ENCODE measurements around the gene CA12. TPM values are rescaled to one million over a fixed set of nuclear protein-coding genes. Genes with fewer than 3 reads are reported as not detected.

The CA12 gene
- polyA plus RNA-seq, 3 donors = not detected

DNA sequence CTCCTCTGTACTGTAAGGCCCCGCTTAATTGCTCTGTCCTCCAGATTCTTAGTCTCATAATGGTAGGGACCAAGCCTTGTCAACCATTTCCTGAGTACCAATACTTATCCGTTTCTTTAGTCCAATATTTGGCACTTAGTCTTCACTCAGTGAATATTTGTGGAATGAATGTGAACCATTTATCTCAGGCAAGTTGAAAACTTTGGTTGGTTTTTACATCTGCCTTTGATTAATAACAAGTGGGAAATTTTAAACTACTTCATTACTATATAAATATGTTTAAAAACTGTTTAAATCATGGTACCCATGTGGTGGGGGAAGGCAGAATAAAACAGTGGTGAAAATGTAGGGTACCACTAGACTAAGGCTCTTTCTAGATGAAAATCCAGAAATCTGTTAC, 15.2 kb downstream of the CA12 start:
- no peaks in the 10 kb centered on the region for H4K20me1 ChIP-seq (ENCODE audit: insufficient read depth, low read length)
- H3K4me1 Mint-ChIP-seq = peaks cover 8% of the 10 kb centered on the region
- TF ChIP-seq, protein P1, sequence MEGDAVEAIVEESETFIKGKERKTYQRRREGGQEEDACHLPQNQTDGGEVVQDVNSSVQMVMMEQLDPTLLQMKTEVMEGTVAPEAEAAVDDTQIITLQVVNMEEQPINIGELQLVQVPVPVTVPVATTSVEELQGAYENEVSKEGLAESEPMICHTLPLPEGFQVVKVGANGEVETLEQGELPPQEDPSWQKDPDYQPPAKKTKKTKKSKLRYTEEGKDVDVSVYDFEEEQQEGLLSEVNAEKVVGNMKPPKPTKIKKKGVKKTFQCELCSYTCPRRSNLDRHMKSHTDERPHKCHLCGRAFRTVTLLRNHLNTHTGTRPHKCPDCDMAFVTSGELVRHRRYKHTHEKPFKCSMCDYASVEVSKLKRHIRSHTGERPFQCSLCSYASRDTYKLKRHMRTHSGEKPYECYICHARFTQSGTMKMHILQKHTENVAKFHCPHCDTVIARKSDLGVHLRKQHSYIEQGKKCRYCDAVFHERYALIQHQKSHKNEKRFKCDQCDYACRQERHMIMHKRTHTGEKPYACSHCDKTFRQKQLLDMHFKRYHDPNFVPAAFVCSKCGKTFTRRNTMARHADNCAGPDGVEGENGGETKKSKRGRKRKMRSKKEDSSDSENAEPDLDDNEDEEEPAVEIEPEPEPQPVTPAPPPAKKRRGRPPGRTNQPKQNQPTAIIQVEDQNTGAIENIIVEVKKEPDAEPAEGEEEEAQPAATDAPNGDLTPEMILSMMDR (IDR thresholded peaks at IDR 0.05) = no peak
- no peak overlapping the region for H3K4me2 ChIP-seq (replicated peaks; ENCODE audit: extremely low read depth, low read length, poor library complexity, severe bottlenecking)
- H3K36me3 Mint-ChIP-seq = no peaks in the 10 kb centered on the region
- no peaks in the 10 kb centered on the region for H3K9me3 ChIP-seq (replicated peaks in 1 of 2; ENCODE audit: control insufficient read depth in 1 of 2, insufficient read depth in 1 of 2, low read length in 2 of 2)
- H3K9me3 Mint-ChIP-seq = peaks cover 0 to 2% (median 0%) of the 10 kb centered on the region in 7 donors
- no peak overlapping the region for H3K27ac Mint-ChIP-seq
- no peaks in the 10 kb centered on the region for H3K79me2 ChIP-seq (ENCODE audit: insufficient read depth, low read length)
- no peak overlapping the region for H3K27ac ChIP-seq (ENCODE audit: low read depth in 1 of 2, low read length in 2 of 2)
- DNase-seq = no peak
- intact Hi-C loops (cut with micrococcal nuclease) = no loop called here
- H3K27me3 ChIP-seq (ENCODE audit: control insufficient read depth in 2 of 2, insufficient read depth in 2 of 2, low read length in 2 of 2) = no peaks in the 10 kb centered on the region
- peaks cover 0 to 3% (median 3%) of the 10 kb centered on the region in 3 donors for H3K27me3 Mint-ChIP-seq (ENCODE audit: low read depth in 3 of 3)
- no peak overlapping the region for H3K9ac ChIP-seq (ENCODE audit: insufficient read depth, low read length, poor library complexity, severe bottlenecking)
- no peak overlapping the region for H2AFZ ChIP-seq (ENCODE audit: insufficient read depth, low read depth, low read length, poor library complexity, severe bottlenecking)
- WGBS (ENCODE audit: insufficient coverage) = no CpG with 5 or more reads among the region's 2 CpGs
- H3K4me1 ChIP-seq (ENCODE audit: control insufficient read depth in 1 of 2, insufficient read depth in 2 of 2, low read length in 2 of 2) = peaks cover 0 to 10% of the 10 kb centered on the region in 2 donors
- no peak overlapping the region for H3K4me3 ChIP-seq (replicated peaks in 1 of 3; ENCODE audit: low read depth in 2 of 3, low read length in 3 of 3)
- H3K36me3 ChIP-seq (replicated peaks in 1 of 2; ENCODE audit: control insufficient read depth in 1 of 2, insufficient read depth in 2 of 2, low read length in 2 of 2) = no peaks in the 10 kb centered on the region
- no peak overlapping the region for H3K4me3 Mint-ChIP-seq

DNA sequence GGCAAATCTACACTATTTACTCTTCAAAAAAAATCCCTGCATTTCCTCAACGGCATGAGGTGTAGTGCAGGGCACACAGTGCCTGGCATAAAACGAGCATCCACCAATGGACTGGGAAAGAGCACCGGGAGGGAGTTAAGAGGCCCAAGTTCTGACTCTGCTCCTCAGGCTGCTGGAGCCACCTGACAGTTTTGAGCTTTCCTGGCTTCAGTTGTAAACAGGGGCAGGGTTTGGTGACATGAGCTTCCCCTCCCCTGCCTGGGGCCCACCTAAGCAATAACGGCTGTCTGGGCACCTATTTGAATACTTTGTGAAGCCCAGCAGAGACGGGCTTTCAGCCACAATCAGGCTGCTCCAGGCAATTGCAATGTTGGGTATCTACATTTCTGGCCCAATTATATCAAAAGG, 16.4 kb downstream of the CA12 start:
- H4K20me1 ChIP-seq (ENCODE audit: insufficient read depth, low read length) = no peaks in the 10 kb centered on the region
- H3K4me1 Mint-ChIP-seq = peaks cover 8% of the 10 kb centered on the region
- no peak overlapping the region for H3K27ac ChIP-seq (ENCODE audit: low read depth in 1 of 2, low read length in 2 of 2)
- H3K4me2 ChIP-seq (replicated peaks; ENCODE audit: extremely low read depth, low read length, poor library complexity, severe bottlenecking) = no peak overlapping the region
- no peaks in the 10 kb centered on the region for H3K36me3 ChIP-seq (replicated peaks in 1 of 2; ENCODE audit: control insufficient read depth in 1 of 2, insufficient read depth in 2 of 2, low read length in 2 of 2)
- no peaks in the 10 kb centered on the region for H3K36me3 Mint-ChIP-seq
- H3K4me3 Mint-ChIP-seq = no peak overlapping the region
- 88% methylated on average over 5 of the region's 5 CpGs for whole genome bisulfite sequencing (ENCODE audit: insufficient coverage)
- no peak overlapping the region for H3K27ac Mint-ChIP-seq
- peaks cover 0 to 3% (median 2%) of the 10 kb centered on the region in 3 donors for H3K27me3 Mint-ChIP-seq (ENCODE audit: low read depth in 3 of 3)
- peaks cover 0 to 2% (median 0%) of the 10 kb centered on the region in 7 donors for H3K9me3 Mint-ChIP-seq
- no peaks in the 10 kb centered on the region for H3K9me3 ChIP-seq (replicated peaks in 1 of 2; ENCODE audit: control insufficient read depth in 1 of 2, insufficient read depth in 1 of 2, low read length in 2 of 2)
- H3K4me3 ChIP-seq (replicated peaks in 1 of 3; ENCODE audit: low read depth in 2 of 3, low read length in 3 of 3) = no peak overlapping the region
- no peak overlapping the region for H3K9ac ChIP-seq (ENCODE audit: insufficient read depth, low read length, poor library complexity, severe bottlenecking)
- H3K79me2 ChIP-seq (ENCODE audit: insufficient read depth, low read length) = no peaks in the 10 kb centered on the region
- H2AFZ ChIP-seq (ENCODE audit: insufficient read depth, low read depth, low read length, poor library complexity, severe bottlenecking) = no peak overlapping the region
- peaks cover 0 to 10% of the 10 kb centered on the region in 2 donors for H3K4me1 ChIP-seq (ENCODE audit: control insufficient read depth in 1 of 2, insufficient read depth in 2 of 2, low read length in 2 of 2)
- intact Hi-C loops (cut with micrococcal nuclease) = no loop called here
- DNase-seq = no peak
- TF ChIP-seq, protein P1 (IDR thresholded peaks at IDR 0.05) = no peak
- H3K27me3 ChIP-seq (ENCODE audit: control insufficient read depth in 2 of 2, insufficient read depth in 2 of 2, low read length in 2 of 2) = no peaks in the 10 kb centered on the region

Data from CD14-positive monocyte (primary cell).